Measurements from ENCODE around the gene CERT1.

The CERT1 gene

DNA sequence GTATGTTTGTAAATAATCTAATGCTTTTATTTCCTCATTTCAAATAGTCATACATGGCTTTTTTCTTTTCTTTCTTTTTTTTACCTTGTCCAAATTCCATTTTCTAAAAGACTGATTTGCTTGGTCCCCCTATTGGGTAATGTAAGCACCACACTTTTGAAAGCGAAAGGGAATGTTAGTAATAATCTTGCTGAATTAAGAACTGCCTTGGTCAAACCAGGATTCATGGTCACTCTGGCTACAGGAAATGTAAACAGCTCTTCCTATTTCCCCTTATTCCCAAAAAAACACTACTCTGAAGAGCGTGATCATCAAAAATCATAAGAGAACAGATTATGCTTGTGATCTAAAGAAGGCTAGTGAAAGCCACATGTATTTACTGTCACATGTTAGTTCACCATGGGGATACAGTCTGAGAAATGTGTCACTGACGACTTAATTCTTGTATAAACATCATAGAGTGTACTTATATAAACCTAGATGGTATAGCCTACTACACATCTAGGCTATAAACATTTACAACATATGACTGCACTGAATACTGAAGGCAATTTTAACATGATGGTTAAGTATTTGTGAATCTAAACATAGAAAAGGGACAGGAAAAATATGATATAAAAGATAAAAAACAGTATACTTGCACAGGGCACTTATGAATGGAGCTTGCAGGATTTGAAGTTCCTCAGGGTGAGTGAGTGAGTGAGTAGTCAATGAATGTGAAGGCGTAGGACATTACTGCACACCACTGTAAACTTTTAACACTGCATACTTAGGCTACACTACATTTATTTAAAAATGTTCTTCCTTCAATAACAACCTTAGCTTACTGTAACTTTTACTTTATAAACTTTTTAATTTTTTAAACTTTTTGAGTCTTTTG, 99.1 kb downstream of the CERT1 start:
- H3K9ac ChIP-seq (ENCODE audit: insufficient read length): no peak overlapping the region
- 0 out of 2 replicates have a peak, but pooled peaks cover 8% of the 10 kb centered on the region for H3K36me3 ChIP-seq (ENCODE audit: insufficient read depth, low read length)
- DNase-seq (ENCODE audit: low read depth, low spot score): no peak
- H3K27ac ChIP-seq: no peak overlapping the region
- H3K4me3 ChIP-seq: no peak overlapping the region
- TF ChIP-seq FOXP2 (optimal IDR thresholded peaks at IDR 0.05; ENCODE audit: control extremely low read depth, extremely low read length, insufficient read depth) (no peak), EZH2 (IDR thresholded peaks at IDR 0.05) (no peak), POLR2AphosphoS5 (IDR thresholded peaks at IDR 0.05; ENCODE audit: borderline replicate concordance, low read depth, low read length) (no peak)
- H3K9me3 ChIP-seq (ENCODE audit: low read depth, low read length): no peaks in the 10 kb centered on the region

- H3K27ac ChIP-seq: no peak overlapping the region
- H3K9ac ChIP-seq (ENCODE audit: insufficient read length): no peak overlapping the region
- no peak for TF ChIP-seq POLR2AphosphoS5 (IDR thresholded peaks at IDR 0.05; ENCODE audit: borderline replicate concordance, low read depth, low read length)
- TF ChIP-seq FOXP2 (optimal IDR thresholded peaks at IDR 0.05; ENCODE audit: control extremely low read depth, extremely low read length, insufficient read depth): no peak
- no peak for TF ChIP-seq EZH2 (IDR thresholded peaks at IDR 0.05)
- DNase-seq (ENCODE audit: low read depth, low spot score): no peak
- H3K9me3 ChIP-seq (ENCODE audit: low read depth, low read length): no peaks in the 10 kb centered on the region
- no peak overlapping the region for H3K4me3 ChIP-seq
- H3K36me3 ChIP-seq (ENCODE audit: insufficient read depth, low read length): 0 out of 2 replicates have a peak, but pooled peaks cover 3% of the 10 kb centered on the region
Measured at GRCh38 chr5:75405296-75405695, 106.1 kb downstream of the CERT1 start.

GRCh38 chr5:75395277-75395676, 116.2 kb downstream of the CERT1 start:
- Histone ChIP-seq H3K9me3 (ENCODE audit: low read depth, low read length) (no peaks in the 10 kb centered on the region), H3K4me3 (no peak overlapping the region), H3K36me3 (ENCODE audit: insufficient read depth, low read length) (no peaks in the 10 kb centered on the region), H3K9ac (ENCODE audit: insufficient read length) (no peak overlapping the region), H3K27ac (no peak overlapping the region)
- no peak for TF ChIP-seq EZH2 (IDR thresholded peaks at IDR 0.05)
- no peak for TF ChIP-seq FOXP2 (optimal IDR thresholded peaks at IDR 0.05; ENCODE audit: control extremely low read depth, extremely low read length, insufficient read depth)
- TF ChIP-seq POLR2AphosphoS5 (IDR thresholded peaks at IDR 0.05; ENCODE audit: borderline replicate concordance, low read depth, low read length): no peak
- DNase-seq (ENCODE audit: low read depth, low spot score): no peak

- H3K4me3 ChIP-seq: no peak overlapping the region
- TF ChIP-seq EZH2 (IDR thresholded peaks at IDR 0.05) (no peak), POLR2AphosphoS5 (IDR thresholded peaks at IDR 0.05; ENCODE audit: borderline replicate concordance, low read depth, low read length) (no peak), FOXP2 (optimal IDR thresholded peaks at IDR 0.05; ENCODE audit: control extremely low read depth, extremely low read length, insufficient read depth) (no peak)
- H3K9ac ChIP-seq (ENCODE audit: insufficient read length): no peak overlapping the region
- H3K9me3 ChIP-seq (ENCODE audit: low read depth, low read length): no peaks in the 10 kb centered on the region
- no peak overlapping the region for H3K27ac ChIP-seq
- no peaks in the 10 kb centered on the region; the same call in none of the 2 replicates for H3K36me3 ChIP-seq (ENCODE audit: insufficient read depth, low read length)
- DNase-seq (ENCODE audit: low read depth, low spot score): no peak
Measured at GRCh38 chr5:75389430-75389829, 122.0 kb downstream of the CERT1 start.

DNA sequence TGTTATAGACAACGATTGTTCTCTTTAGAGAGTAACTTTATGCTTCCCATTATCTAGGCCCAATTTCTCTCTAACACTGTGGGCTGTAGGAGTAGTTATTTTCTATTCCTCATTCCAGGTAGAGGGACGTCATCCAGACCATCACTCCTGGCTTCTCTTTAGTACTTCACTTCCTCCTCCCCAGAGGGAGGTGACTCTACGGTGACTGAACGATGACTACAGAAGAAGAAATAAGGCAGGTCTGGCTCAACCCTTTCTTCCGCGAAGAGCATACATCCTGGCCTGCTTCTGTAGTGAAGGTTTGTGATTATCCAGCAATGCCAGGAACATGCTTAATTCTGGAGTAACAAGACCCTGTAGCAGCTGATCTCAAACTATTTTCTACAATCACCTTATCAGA, 123.6 kb downstream of the CERT1 start:
- Histone ChIP-seq H3K9me3 (ENCODE audit: low read depth, low read length) (no peaks in the 10 kb centered on the region), H3K36me3 (ENCODE audit: insufficient read depth, low read length) (peaks cover 4% of the 10 kb centered on the region), H3K4me3 (no peak overlapping the region), H3K9ac (ENCODE audit: insufficient read length) (no peak overlapping the region), H3K27ac (no peak overlapping the region)
- TF ChIP-seq EZH2 (IDR thresholded peaks at IDR 0.05): no peak
- no peak for TF ChIP-seq POLR2AphosphoS5 (IDR thresholded peaks at IDR 0.05; ENCODE audit: borderline replicate concordance, low read depth, low read length)
- TF ChIP-seq FOXP2 (optimal IDR thresholded peaks at IDR 0.05; ENCODE audit: control extremely low read depth, extremely low read length, insufficient read depth): no peak
- no peak for DNase-seq (ENCODE audit: low read depth, low spot score)

DNA sequence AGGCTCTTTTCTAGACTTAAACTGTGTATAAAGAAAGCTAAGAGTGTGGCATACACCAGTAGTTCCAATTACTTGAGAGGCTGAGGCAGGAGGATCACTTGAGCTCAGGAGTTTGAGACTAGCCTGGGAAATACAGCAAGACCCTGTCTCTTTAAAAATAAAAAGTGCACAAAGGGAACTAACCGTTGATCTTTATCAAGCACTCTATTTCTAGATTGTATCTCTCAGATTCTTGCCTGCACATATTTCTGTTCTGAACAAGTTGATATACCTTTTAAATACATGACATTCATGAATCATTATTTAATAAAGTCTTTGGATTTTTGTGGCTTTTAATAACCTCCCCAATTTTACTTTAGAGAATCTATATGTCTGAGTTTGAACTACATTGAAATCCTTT, 127.2 kb downstream of the CERT1 start:
- TF ChIP-seq EZH2 (IDR thresholded peaks at IDR 0.05) (no peak), POLR2AphosphoS5 (IDR thresholded peaks at IDR 0.05; ENCODE audit: borderline replicate concordance, low read depth, low read length) (no peak), FOXP2 (optimal IDR thresholded peaks at IDR 0.05; ENCODE audit: control extremely low read depth, extremely low read length, insufficient read depth) (no peak)
- no peak for DNase-seq (ENCODE audit: low read depth, low spot score)
- H3K4me3 ChIP-seq: no peak overlapping the region
- H3K9me3 ChIP-seq (ENCODE audit: low read depth, low read length): no peaks in the 10 kb centered on the region
- no peak overlapping the region for H3K27ac ChIP-seq
- H3K9ac ChIP-seq (ENCODE audit: insufficient read length): no peak overlapping the region
- peaks cover 23% of the 10 kb centered on the region for H3K36me3 ChIP-seq (ENCODE audit: insufficient read depth, low read length)

- Histone ChIP-seq H3K9me3 (ENCODE audit: low read depth, low read length) (no peaks in the 10 kb centered on the region), H3K27ac (no peak overlapping the region), H3K36me3 (ENCODE audit: insufficient read depth, low read length) (peaks cover 27% of the 10 kb centered on the region), H3K9ac (ENCODE audit: insufficient read length) (no peak overlapping the region), H3K4me3 (no peak overlapping the region)
- TF ChIP-seq POLR2AphosphoS5 (IDR thresholded peaks at IDR 0.05; ENCODE audit: borderline replicate concordance, low read depth, low read length) (no peak), EZH2 (IDR thresholded peaks at IDR 0.05) (no peak), FOXP2 (optimal IDR thresholded peaks at IDR 0.05; ENCODE audit: control extremely low read depth, extremely low read length, insufficient read depth) (no peak)
- DNase-seq (ENCODE audit: low read depth, low spot score): no peak
Measured at GRCh38 chr5:75381456-75381855, 130.0 kb downstream of the CERT1 start.

- H3K36me3 ChIP-seq (ENCODE audit: insufficient read depth, low read length): peaks cover 27% of the 10 kb centered on the region
- no peak for DNase-seq (ENCODE audit: low read depth, low spot score)
- H3K9me3 ChIP-seq (ENCODE audit: low read depth, low read length): no peaks in the 10 kb centered on the region
- TF ChIP-seq POLR2AphosphoS5 (IDR thresholded peaks at IDR 0.05; ENCODE audit: borderline replicate concordance, low read depth, low read length): no peak
- no peak for TF ChIP-seq EZH2 (IDR thresholded peaks at IDR 0.05)
- no peak for TF ChIP-seq FOXP2 (optimal IDR thresholded peaks at IDR 0.05; ENCODE audit: control extremely low read depth, extremely low read length, insufficient read depth)
- no peak overlapping the region for H3K27ac ChIP-seq
- H3K4me3 ChIP-seq: no peak overlapping the region
- no peak overlapping the region for H3K9ac ChIP-seq (ENCODE audit: insufficient read length)
Measured at GRCh38 chr5:75380099-75380498, 131.3 kb downstream of the CERT1 start.
